Measurements from ENCODE around the gene STUB1.
"Not testable (repeated sequence)": the region's sequence is repeated elsewhere in the genome, so short reads cannot be mapped to it uniquely, and the experiment has no call there.

DNA sequence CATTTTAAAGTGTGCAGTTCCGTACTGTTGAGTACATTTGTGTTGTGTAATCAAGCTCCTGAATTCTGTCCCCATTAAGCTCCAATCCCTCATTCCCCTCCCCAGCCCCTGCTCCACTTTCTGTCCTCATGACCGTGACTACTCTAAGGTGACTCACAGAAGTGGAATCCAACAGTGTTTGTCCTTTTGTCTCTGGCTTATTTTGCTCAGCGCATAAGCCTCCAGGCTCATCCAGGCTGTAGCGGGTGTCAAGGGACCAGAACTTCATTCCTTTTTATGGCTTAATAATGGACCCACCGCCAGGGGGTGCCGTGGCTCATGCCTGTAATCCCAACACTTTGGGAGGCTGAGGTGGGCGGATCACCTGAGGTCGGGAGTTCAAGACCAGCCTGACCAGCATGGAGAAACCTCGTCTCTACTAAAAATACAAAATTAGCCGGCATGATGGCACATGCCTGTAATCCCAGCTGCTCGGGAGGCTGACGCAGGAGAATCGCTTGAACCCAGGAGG, 32.6 kb downstream of the STUB1 start:
- not testable (repeated sequence) for TF ChIP-seq POLR2A (IDR thresholded peaks at IDR 0.05; ENCODE audit: borderline replicate concordance, extremely low read depth, insufficient read depth, insufficient read length); EZH2phosphoT487 (IDR thresholded peaks at IDR 0.05; ENCODE audit: borderline replicate concordance); EGR1 (IDR thresholded peaks at IDR 0.05; ENCODE audit: low read depth); EZH2 (IDR thresholded peaks at IDR 0.05); RAD21 (IDR thresholded peaks at IDR 0.05; ENCODE audit: low read depth)
- TF ChIP-seq POLR2AphosphoS5 (IDR thresholded peaks at IDR 0.05; ENCODE audit: low read depth, low read length), result 0 out of 2 replicates have a peak, but pooled peaks have one; percentile 7
- TF ChIP-seq, protein P1, sequence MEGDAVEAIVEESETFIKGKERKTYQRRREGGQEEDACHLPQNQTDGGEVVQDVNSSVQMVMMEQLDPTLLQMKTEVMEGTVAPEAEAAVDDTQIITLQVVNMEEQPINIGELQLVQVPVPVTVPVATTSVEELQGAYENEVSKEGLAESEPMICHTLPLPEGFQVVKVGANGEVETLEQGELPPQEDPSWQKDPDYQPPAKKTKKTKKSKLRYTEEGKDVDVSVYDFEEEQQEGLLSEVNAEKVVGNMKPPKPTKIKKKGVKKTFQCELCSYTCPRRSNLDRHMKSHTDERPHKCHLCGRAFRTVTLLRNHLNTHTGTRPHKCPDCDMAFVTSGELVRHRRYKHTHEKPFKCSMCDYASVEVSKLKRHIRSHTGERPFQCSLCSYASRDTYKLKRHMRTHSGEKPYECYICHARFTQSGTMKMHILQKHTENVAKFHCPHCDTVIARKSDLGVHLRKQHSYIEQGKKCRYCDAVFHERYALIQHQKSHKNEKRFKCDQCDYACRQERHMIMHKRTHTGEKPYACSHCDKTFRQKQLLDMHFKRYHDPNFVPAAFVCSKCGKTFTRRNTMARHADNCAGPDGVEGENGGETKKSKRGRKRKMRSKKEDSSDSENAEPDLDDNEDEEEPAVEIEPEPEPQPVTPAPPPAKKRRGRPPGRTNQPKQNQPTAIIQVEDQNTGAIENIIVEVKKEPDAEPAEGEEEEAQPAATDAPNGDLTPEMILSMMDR (IDR thresholded peaks at IDR 0.05 in 2 of 3, conservative IDR thresholded peaks at IDR 0.05 in 1 of 3; ENCODE audit: borderline replicate concordance in 1 of 3, insufficient read depth in 1 of 3, low read depth in 2 of 3, low read length in 2 of 3), result peak in 2 of 3 experiments; percentile 60; a peak in 4 of 6 replicates
- TF ChIP-seq, protein P2, sequence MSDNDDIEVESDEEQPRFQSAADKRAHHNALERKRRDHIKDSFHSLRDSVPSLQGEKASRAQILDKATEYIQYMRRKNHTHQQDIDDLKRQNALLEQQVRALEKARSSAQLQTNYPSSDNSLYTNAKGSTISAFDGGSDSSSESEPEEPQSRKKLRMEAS (IDR thresholded peaks at IDR 0.05), result not testable (repeated sequence)
